GM12878 (cell line): ENCODE measurements around the gene SMARCD2. TPM values are rescaled to one million over a fixed set of nuclear protein-coding genes. Genes with fewer than 3 reads are reported as not detected.

Source experiments
- ATAC-seq: fragments of 200-7000 bp; cut with Tn5 transposase; 3 replicates; pipeline ENCODE4 v1.9.1; 2020; ENCODE audit warnings: mild to moderate bottlenecking, moderate library complexity
- BruUV-seq: library from RNA; stranded (reverse); fragments of 400-500 nt; replicated peaks from 2 replicates; lab custom pipeline; 2021; lab: Mats Ljungman, UMichigan
- CTCF ChIA-PET: fragments of 300-600 bp; sonication (Branson Sonifier 250); formaldehyde crosslinking; extraction: SDS; loops from one replicate; lab custom pipeline; 2021; ENCODE audit warnings: inconsistent platforms; lab: Yijun Ruan, JAX
- POLR2A ChIA-PET: fragments of 350-600 bp; formaldehyde crosslinking; extraction: SDS; loops from one replicate; lab custom pipeline; 2021; ENCODE audit warnings: inconsistent platforms; lab: Charles Lee
- RAD21 ChIA-PET: fragments of 300-600 bp; sonication (Branson Sonifier 250); formaldehyde crosslinking; loops from one replicate; lab custom pipeline; 2023; ENCODE audit warnings: antibody characterized with exemption; ENCODE audit not compliant: unreplicated experiment; lab: Charles Lee
- SMC1A ChIA-PET: fragments of 300-600 bp; sonication (Branson Sonifier 250); formaldehyde crosslinking; loops from one replicate; lab custom pipeline; 2023; ENCODE audit not compliant: unreplicated experiment, uncharacterized antibody; lab: Charles Lee
- DNase-seq: peaks from one replicate; pipeline ENCODE4 v3.0.0-alpha.2; 2011; ENCODE audit warnings: low read depth, low spot score
- FAIRE-seq: peaks from 3 replicates; lab custom pipeline; 2011; peaks lifted over from hg19 to GRCh38; lab: Jason Lieb, UNC
- H2AFZ ChIP-seq: 2 replicates; pipeline ENCODE4 v1.6.0; 2011; ENCODE audit warnings: low read depth, low read length, control low read depth; ENCODE audit not compliant: control insufficient read depth
- H3K27ac ChIP-seq: 2 replicates; pipeline ENCODE4 v1.5.1; 2011; ENCODE audit warnings: control low read depth; ENCODE audit not compliant: control insufficient read depth, insufficient read depth
- H3K27me3 ChIP-seq, 2 experiments: replicated peaks in 1 of 2; 2 replicates each; pipeline versions ENCODE4 v1.6.0 to v1.6.1; 2011; ENCODE audit warnings: low read length in 1 of 2; ENCODE audit not compliant: control insufficient read depth in 2 of 2, insufficient read depth in 2 of 2
- H3K36me3 ChIP-seq, 2 experiments: 2 replicates each; pipeline ENCODE4 v1.5.1; 2011; ENCODE audit warnings: low read length in 1 of 2; ENCODE audit not compliant: control insufficient read depth in 2 of 2, insufficient read depth in 2 of 2
- H3K4me1 ChIP-seq: 2 replicates; pipeline ENCODE4 v1.6.1; 2011; ENCODE audit warnings: mild to moderate bottlenecking, low read length, moderate library complexity, mixed read lengths; ENCODE audit not compliant: control insufficient read depth, insufficient read depth
- H3K4me2 ChIP-seq: 2 replicates; pipeline ENCODE4 v1.6.0; 2011; ENCODE audit warnings: control low read depth; ENCODE audit not compliant: control insufficient read depth, insufficient read depth
- H3K4me3 ChIP-seq: fragments of 200-600 bp; sonication (generic); 2 replicates; pipeline ENCODE4 v1.5.1; 2016
- H3K79me2 ChIP-seq: 2 replicates; pipeline ENCODE4 v1.6.0; 2011; ENCODE audit warnings: low read length; ENCODE audit not compliant: control insufficient read depth, insufficient read depth
- H3K9ac ChIP-seq: 2 replicates; pipeline ENCODE4 v1.8.0; 2011; ENCODE audit warnings: low read length, control low read depth, mixed read lengths; ENCODE audit not compliant: control insufficient read depth, insufficient read depth
- H3K9me3 ChIP-seq: replicated peaks from 3 replicates; pipeline ENCODE4 v1.5.1; 2011; ENCODE audit warnings: mild to moderate bottlenecking, low read length; ENCODE audit not compliant: control insufficient read depth, insufficient read depth
- H4K20me1 ChIP-seq: 2 replicates; pipeline ENCODE4 v1.6.0; 2011; ENCODE audit not compliant: control insufficient read depth, insufficient read depth
- BCL11A ChIP-seq: IDR thresholded peaks from 2 replicates; pipeline ENCODE4 v1.6.1; 2011; ENCODE audit warnings: low read depth, low read length
- CTCF ChIP-seq, 3 experiments: IDR thresholded peaks in 2 of 3; conservative IDR thresholded peaks in 1 of 3; 2 replicates each; pipeline ENCODE4 v1.5.1; 2011; ENCODE audit warnings: low read depth in 3 of 3, low read length in 3 of 3, mild to moderate bottlenecking in 3 of 3, control low read depth in 2 of 3, moderate library complexity in 2 of 3, inconsistent platforms in 1 of 3, mixed read lengths in 1 of 3; ENCODE audit not compliant: control insufficient read depth in 2 of 3, insufficient read depth in 1 of 3; ENCODE audit errors: extremely low read depth in 1 of 3
- CUX1 ChIP-seq: IDR thresholded peaks from 2 replicates; pipeline ENCODE4 v1.6.1; 2012; ENCODE audit warnings: improper control_type of control experiment, low read depth, low read length; ENCODE audit not compliant: insufficient replicate concordance
- EP300 ChIP-seq, 2 experiments: fragments of 150-350 bp in 1 of 2; IDR thresholded peaks; 2 replicates each; pipeline ENCODE4 v1.6.1; 2011 to 2012; ENCODE audit warnings: low read depth in 2 of 2, low read length in 2 of 2, borderline replicate concordance in 1 of 2, improper control_type of control experiment in 1 of 2, inconsistent platforms in 1 of 2; ENCODE audit not compliant: control insufficient read depth in 1 of 2
- IRF4 ChIP-seq: IDR thresholded peaks from 2 replicates; pipeline ENCODE4 v1.6.1; 2011; ENCODE audit warnings: low read depth, low read length
- KAT2A ChIP-seq: conservative IDR thresholded peaks from 2 replicates; pipeline ENCODE4 v1.6.1; 2011; ENCODE audit warnings: low read depth, low read length; ENCODE audit not compliant: control insufficient read depth
- LARP7 ChIP-seq: fragments of 450-650 bp; IDR thresholded peaks from 2 replicates; pipeline ENCODE4 v1.6.1; 2017; ENCODE audit warnings: mild to moderate bottlenecking
- NFXL1 ChIP-seq: fragments of 450-650 bp; IDR thresholded peaks from 2 replicates; pipeline ENCODE4 v1.6.1; 2017; ENCODE audit warnings: antibody characterized with exemption, mild to moderate bottlenecking, borderline replicate concordance
- NFYB ChIP-seq: IDR thresholded peaks from 2 replicates; pipeline ENCODE4 v1.6.1; 2011; ENCODE audit warnings: low read depth, mild to moderate bottlenecking, low read length, improper control_type of control experiment, moderate library complexity; ENCODE audit not compliant: insufficient read depth
- RAD21 ChIP-seq: IDR thresholded peaks from 2 replicates; pipeline ENCODE4 v1.6.1; 2011; ENCODE audit warnings: mild to moderate bottlenecking, low read depth, low read length, moderate library complexity; ENCODE audit not compliant: insufficient read depth
- SMAD5 ChIP-seq: IDR thresholded peaks from 2 replicates; pipeline ENCODE4 v1.6.1; 2016; ENCODE audit warnings: antibody characterized with exemption, low read depth
- SRF ChIP-seq, 2 experiments: IDR thresholded peaks; 2 replicates each; pipeline ENCODE4 v1.6.1; 2011; ENCODE audit warnings: low read depth in 2 of 2, low read length in 2 of 2, mild to moderate bottlenecking in 1 of 2, moderate library complexity in 1 of 2
- SUPT20H ChIP-seq: IDR thresholded peaks from 2 replicates; pipeline ENCODE4 v1.6.1; 2011; ENCODE audit warnings: low read depth, mild to moderate bottlenecking, low read length, moderate library complexity, borderline replicate concordance; ENCODE audit not compliant: control insufficient read depth
- ZZZ3 ChIP-seq: IDR thresholded peaks from 2 replicates; pipeline ENCODE4 v1.6.1; 2011; ENCODE audit warnings: low read depth; ENCODE audit not compliant: control insufficient read depth, insufficient read length
- WGBS: methylation state at CpG from one replicate; pipeline ENCODE4 v1.1.6; 2016; ENCODE audit warnings: low lambda C conversion rate; ENCODE audit not compliant: insufficient replicate concordance, insufficient coverage; ENCODE audit errors: missing lambda C conversion rate; 5-methylcytosine and 5-hydroxymethylcytosine counted together
- in situ Hi-C: fragments of 300-500 bp; cut with MboI; formaldehyde crosslinking; loops from 9 replicates; pipeline ENCODE4 v1.14.3; 2018; ENCODE audit warnings: mixed read lengths
- intact Hi-C: fragments of 100-400 bp; cut with micrococcal nuclease; formaldehyde crosslinking; loops from one replicate; pipeline ENCODE4 v1.14.2; 2022; ENCODE audit not compliant: unreplicated experiment
- polyA plus RNA-seq, 11 experiments: library from polyadenylated mRNA; depleted of rRNA in 4 of 11; unstranded in 6 of 11; stranded (reverse) in 5 of 11; fragments of >200 nt; fragmentation: Nextera tagmentation in 4 of 11; fragmentation: Illumina TruSeq in 1 of 11; extraction: Ambion mirVana in 4 of 11; extraction: Trizol in 1 of 11; gene quantifications; 1 replicate in 1 of 11; 2 replicates in 10 of 11; pipeline versions ENCODE4 v1.2.1 to v1.2.3, GENCODE V29; 2011 to 2016; ENCODE audit warnings: inconsistent platforms in 2 of 11, missing spikeins in 2 of 11, low read depth in 1 of 11
- total RNA-seq, 4 experiments: library from RNA; depleted of rRNA in 3 of 4; stranded (reverse); fragments of >200 nt in 3 of 4; fragmentation: Illumina TruSeq in 1 of 4; extraction: Trizol in 1 of 4; gene quantifications; 2 replicates each; pipeline versions ENCODE4 v1.2.1 to v1.2.3, GENCODE V29; 2013 to 2021

Gene SMARCD2
- total and polyA plus RNA-seq, 10 of the 15 experiments (the other 5 are each of a cell fraction or from before 2014, with no cell fraction given): 2.4 to 111 (median 63.6) TPM

GRCh38 chr17:63834431-63835166 lies 7.9 kb downstream of the SMARCD2 start:
- FAIRE-seq (no peak), DNase-seq (no peak), ATAC-seq (peak; percentile 88)
- no peaks in the 10 kb centered on the region for H3K27me3 ChIP-seq
- in situ Hi-C loops: loop anchor here (25.0 kb wide), 1 partner anchor 397 kb away; the partner anchor contains the start of gene CYB561
- ChIA-PET CTCF (interaction anchor here (0.8 to 2.3 kb wide), 14 partner anchors 8 to 268 kb away, joined by 3 to 8 read pairs (median 4); no protein-coding TSS in a partner anchor), RAD21 (interaction anchor here (0.7 to 1.2 kb wide), 4 partner anchors 45 to 223 kb away, joined by 3 to 4 read pairs (median 3); no protein-coding TSS in a partner anchor), POLR2A (interaction anchor here (0.7 to 1.0 kb wide), 2 partner anchors 8 to 61 kb away, joined by 3 read pairs; partner anchors contain the start of genes CCDC47 and SMARCD2), SMC1A (interaction anchor here (1.0 kb wide), 1 partner anchor 152 kb away, joined by 3 read pairs; no protein-coding TSS in a partner anchor)
- H3K4me3 ChIP-seq: no peak overlapping the region
- H3K9me3 ChIP-seq: no peaks in the 10 kb centered on the region
- intact Hi-C loops: no loop called here
- no peak overlapping the region for H3K4me2 ChIP-seq
- peaks cover 9% of the 10 kb centered on the region; the same call in 1 of the 2 replicates for H3K4me1 ChIP-seq
- H3K79me2 ChIP-seq: peaks cover 27% of the 10 kb centered on the region
- no peak overlapping the region for H3K27ac ChIP-seq
- 42% methylated on average over 13 of the region's 13 CpGs for WGBS
- H3K9ac ChIP-seq: no peak overlapping the region
- no peaks in the 10 kb centered on the region for H4K20me1 ChIP-seq
- BruUV-seq: no TSS peak
- peaks cover 29 to 46% of the 10 kb centered on the region in 2 experiments for H3K36me3 ChIP-seq
- no peak overlapping the region for H2AFZ ChIP-seq
- TF ChIP-seq NFYB (no peak), CUX1 (no peak), EP300 (IDR thresholded peaks at IDR 0.05; ENCODE audit: borderline replicate concordance in 1 of 2, control insufficient read depth in 1 of 2, low read depth in 2 of 2, low read length in 2 of 2) (no peak), ZZZ3 (no peak), KAT2A (no peak), BCL11A (no peak), SUPT20H (no peak), RAD21 (peak; percentile 40), NFXL1 (no peak), SRF (IDR thresholded peaks at IDR 0.05; ENCODE audit: low read depth in 2 of 2, low read length in 2 of 2) (no peak), CTCF (IDR thresholded peaks at IDR 0.05 in 2 of 3, conservative IDR thresholded peaks at IDR 0.05 in 1 of 3; ENCODE audit: control insufficient read depth in 2 of 3, extremely low read depth in 1 of 3, insufficient read depth in 1 of 3, low read depth in 3 of 3, low read length in 3 of 3) (peak; percentile 62 to 78 (median 66)), LARP7 (no peak), IRF4 (0 out of 2 replicates have a peak, but pooled peaks have one; percentile 23), SMAD5 (no peak)
